ENCODE data around the gene SGMS1. TPM values are rescaled to one million over a fixed set of nuclear protein-coding genes. Genes with fewer than 3 reads are reported as not detected.

The SGMS1 gene
- total and polyA plus RNA-seq, 11 donors = 6.9 to 40.6 (median 19.6) TPM

DNA sequence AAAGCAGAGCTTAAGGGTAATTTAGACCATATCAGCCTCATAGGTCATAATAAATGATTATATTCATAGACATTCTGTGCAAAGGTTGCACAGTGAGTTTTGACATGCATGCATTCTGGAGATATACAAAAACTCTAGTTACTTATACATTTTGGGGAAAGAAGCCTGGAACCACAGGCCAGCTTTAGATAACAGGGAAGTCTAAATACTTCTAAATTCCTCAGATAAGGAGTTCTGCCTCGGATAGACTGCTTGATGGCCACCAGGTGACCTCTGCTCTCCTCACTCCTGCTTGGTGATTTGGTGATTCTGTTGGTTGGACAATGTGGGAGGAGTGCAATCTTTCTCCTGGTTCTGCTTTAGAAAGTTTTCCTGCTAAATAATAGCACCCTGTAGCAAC lies 77.9 kb downstream of the SGMS1 start:
- H3K27ac ChIP-seq = no peak overlapping the region
- no peak overlapping the region for H3K4me3 ChIP-seq
- TF ChIP-seq POLR2A (IDR thresholded peaks at IDR 0.05) = no peak
- TF ChIP-seq, protein P1, sequence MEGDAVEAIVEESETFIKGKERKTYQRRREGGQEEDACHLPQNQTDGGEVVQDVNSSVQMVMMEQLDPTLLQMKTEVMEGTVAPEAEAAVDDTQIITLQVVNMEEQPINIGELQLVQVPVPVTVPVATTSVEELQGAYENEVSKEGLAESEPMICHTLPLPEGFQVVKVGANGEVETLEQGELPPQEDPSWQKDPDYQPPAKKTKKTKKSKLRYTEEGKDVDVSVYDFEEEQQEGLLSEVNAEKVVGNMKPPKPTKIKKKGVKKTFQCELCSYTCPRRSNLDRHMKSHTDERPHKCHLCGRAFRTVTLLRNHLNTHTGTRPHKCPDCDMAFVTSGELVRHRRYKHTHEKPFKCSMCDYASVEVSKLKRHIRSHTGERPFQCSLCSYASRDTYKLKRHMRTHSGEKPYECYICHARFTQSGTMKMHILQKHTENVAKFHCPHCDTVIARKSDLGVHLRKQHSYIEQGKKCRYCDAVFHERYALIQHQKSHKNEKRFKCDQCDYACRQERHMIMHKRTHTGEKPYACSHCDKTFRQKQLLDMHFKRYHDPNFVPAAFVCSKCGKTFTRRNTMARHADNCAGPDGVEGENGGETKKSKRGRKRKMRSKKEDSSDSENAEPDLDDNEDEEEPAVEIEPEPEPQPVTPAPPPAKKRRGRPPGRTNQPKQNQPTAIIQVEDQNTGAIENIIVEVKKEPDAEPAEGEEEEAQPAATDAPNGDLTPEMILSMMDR (IDR thresholded peaks at IDR 0.05) = no peak
- ATAC-seq (no peak), DNase-seq (no peak)
- WGBS, 4 donors = 20 to 34% (median 34%) methylated on average over 1 of the region's 1 CpG
- peaks cover 0 to 56% (median 28%) of the 10 kb centered on the region in 12 donors for H3K4me1 ChIP-seq
- H3K36me3 ChIP-seq = no peaks in the 10 kb centered on the region
- intact Hi-C loops (cut with DNase I) = no loop called here
- H3K27me3 ChIP-seq = no peaks in the 10 kb centered on the region
- H3K9me3 ChIP-seq = peaks cover 0 to 7% (median 0%) of the 10 kb centered on the region in 12 donors

DNA sequence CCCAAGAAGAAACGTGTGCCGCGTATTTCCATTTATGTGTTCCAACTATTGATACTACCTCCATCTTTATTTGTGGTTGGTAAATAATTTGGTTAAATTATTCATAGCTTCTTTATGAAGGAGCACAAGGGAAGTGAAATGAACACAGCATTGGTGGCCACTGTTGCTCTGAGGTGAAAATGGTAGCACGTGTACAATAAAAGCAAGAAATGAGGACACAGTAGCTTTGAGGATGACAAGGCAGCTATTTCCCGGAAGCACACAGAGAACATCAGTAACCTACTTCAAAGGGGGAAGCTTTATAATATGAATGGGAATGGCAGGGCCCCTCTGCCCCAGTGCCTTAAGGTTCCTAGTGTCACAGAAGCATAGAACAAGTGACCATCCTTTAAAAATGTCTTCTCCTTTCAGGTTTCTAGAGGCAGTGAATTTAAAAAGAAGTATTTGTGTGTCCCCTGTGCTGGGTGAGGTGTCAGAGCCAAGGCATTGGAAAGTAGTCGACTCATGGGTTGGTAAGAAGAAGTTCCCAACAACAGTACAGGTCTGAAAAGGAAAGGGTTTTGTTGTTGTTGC lies 78.8 kb downstream of the SGMS1 start:
- intact Hi-C loops (cut with DNase I) = no loop called here
- peaks cover 0 to 7% (median 0%) of the 10 kb centered on the region in 12 donors for H3K9me3 ChIP-seq
- H3K4me1 ChIP-seq = peaks cover 0 to 47% (median 26%) of the 10 kb centered on the region in 12 donors
- H3K4me3 ChIP-seq = no peak overlapping the region
- TF ChIP-seq, protein P1 (IDR thresholded peaks at IDR 0.05) = no peak
- no peak for TF ChIP-seq POLR2A (IDR thresholded peaks at IDR 0.05)
- no peaks in the 10 kb centered on the region for H3K27me3 ChIP-seq
- no peak for ATAC-seq
- DNase-seq = no peak
- no peaks in the 10 kb centered on the region for H3K36me3 ChIP-seq
- no peak overlapping the region for H3K27ac ChIP-seq
- WGBS, 4 donors = 92 to 95% (median 93%) methylated on average over 6 of the region's 6 CpGs

DNA sequence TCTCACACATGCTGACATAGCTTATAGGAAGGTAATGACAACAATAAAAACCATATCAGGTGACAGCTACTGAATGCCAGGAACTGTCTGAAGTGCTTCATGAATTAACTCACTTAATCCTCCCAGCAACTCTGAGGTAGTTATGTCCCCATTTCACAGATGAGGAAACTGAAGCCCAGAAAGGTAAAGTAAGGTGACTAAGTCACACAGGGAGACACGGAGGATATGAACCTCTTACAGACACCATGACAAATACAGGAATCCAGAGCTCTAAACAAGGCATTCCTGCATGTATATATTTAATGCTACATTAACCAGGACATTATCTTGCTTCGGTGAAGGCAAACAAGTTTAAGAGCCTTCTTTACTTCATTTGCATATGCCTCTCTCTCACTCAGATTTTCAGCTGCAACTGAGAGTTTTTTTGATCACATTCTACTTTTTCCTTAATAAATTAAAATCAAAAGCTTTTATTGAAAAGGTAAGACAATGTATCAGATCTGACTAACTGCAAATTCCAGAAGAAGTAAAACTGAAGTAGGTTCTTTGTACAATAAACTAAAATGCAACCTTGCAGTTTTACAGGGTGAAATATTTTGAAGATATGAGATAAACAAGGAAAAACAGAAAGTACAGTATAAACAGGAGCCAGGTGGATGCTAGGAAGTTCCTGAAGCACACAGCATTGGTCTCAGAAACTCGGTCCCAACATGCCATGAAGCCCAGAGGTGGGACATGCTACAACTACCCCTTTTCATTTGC lies 79.5 kb downstream of the SGMS1 start:
- Histone ChIP-seq H3K27ac (no peak overlapping the region), H3K9me3 (peaks cover 0 to 7% (median 0%) of the 10 kb centered on the region in 12 donors), H3K4me1 (peaks cover 0 to 41% (median 26%) of the 10 kb centered on the region in 12 donors), H3K27me3 (no peaks in the 10 kb centered on the region), H3K36me3 (no peaks in the 10 kb centered on the region), H3K4me3 (no peak overlapping the region)
- 87 to 91% (median 89%) methylated on average over 3 of the region's 3 CpGs for WGBS, 4 donors
- TF ChIP-seq, protein P1 (IDR thresholded peaks at IDR 0.05) = no peak
- no peak for TF ChIP-seq POLR2A (IDR thresholded peaks at IDR 0.05)
- intact Hi-C loops (cut with DNase I) = no loop called here
- ATAC-seq (no peak), DNase-seq (no peak)

DNA sequence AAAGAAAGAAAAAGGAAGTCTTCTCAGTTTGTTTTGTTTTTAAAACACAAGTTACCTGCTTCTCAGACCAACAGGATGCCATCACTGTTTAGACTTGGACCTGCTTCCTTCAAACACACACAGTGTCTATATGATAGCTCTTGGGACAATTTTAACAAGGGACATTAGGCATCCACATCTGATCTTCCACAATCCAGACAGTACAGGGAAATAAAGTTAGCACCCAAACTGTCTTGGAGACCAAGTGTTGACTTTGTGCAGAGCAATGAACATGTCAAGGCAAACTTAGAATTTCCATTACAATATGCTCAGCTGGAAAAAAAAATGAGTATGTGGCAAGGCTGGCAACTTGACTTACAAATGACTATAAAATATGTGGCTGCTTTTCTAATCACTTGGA lies 80.9 kb downstream of the SGMS1 start:
- peaks cover 0 to 3% (median 0%) of the 10 kb centered on the region in 12 donors for H3K9me3 ChIP-seq
- TF ChIP-seq, protein P1 (IDR thresholded peaks at IDR 0.05) = no peak
- TF ChIP-seq POLR2A (IDR thresholded peaks at IDR 0.05) = no peak
- H3K4me1 ChIP-seq = peaks cover 0 to 51% (median 31%) of the 10 kb centered on the region in 12 donors
- ATAC-seq = no peak
- intact Hi-C loops (cut with DNase I) = no loop called here
- H3K27ac ChIP-seq = no peak overlapping the region
- H3K36me3 ChIP-seq = no peaks in the 10 kb centered on the region
- no peaks in the 10 kb centered on the region for H3K27me3 ChIP-seq
- DNase-seq = no peak
- H3K4me3 ChIP-seq = no peak overlapping the region

All from heart left ventricle (tissue), 16 donors.